GM13976 (cell line): ENCODE measurements around the gene IL6ST.
A peak's percentile ranks its signal among the peaks of the same experiment; 100 is the strongest.
"Not testable (repeated sequence)": the region's sequence is repeated elsewhere in the genome, so short reads cannot be mapped to it uniquely, and the experiment has no call there.

ENCODE experiments used
- DNase-seq: peaks from one replicate; pipeline ENCODE4 v3.0.0; 2012; ENCODE audit warnings: low spot score
- in situ Hi-C: fragments of 300-500 bp; cut with MboI; formaldehyde crosslinking; loops from one replicate; pipeline ENCODE4 v1.12.0; 2022; ENCODE audit warnings: low sequenced_read_pairs, mixed read lengths, inconsistent platforms; ENCODE audit not compliant: unreplicated experiment
- TF ChIP-seq, protein P1 (sequence below): IDR thresholded peaks from 2 replicates; pipeline ENCODE4 v1.5.1; 2012; ENCODE audit warnings: borderline replicate concordance, mild to moderate bottlenecking; ENCODE audit not compliant: insufficient read depth; ENCODE audit errors: extremely low read depth, missing control alignments, control extremely low read depth

IL6ST gene

DNA sequence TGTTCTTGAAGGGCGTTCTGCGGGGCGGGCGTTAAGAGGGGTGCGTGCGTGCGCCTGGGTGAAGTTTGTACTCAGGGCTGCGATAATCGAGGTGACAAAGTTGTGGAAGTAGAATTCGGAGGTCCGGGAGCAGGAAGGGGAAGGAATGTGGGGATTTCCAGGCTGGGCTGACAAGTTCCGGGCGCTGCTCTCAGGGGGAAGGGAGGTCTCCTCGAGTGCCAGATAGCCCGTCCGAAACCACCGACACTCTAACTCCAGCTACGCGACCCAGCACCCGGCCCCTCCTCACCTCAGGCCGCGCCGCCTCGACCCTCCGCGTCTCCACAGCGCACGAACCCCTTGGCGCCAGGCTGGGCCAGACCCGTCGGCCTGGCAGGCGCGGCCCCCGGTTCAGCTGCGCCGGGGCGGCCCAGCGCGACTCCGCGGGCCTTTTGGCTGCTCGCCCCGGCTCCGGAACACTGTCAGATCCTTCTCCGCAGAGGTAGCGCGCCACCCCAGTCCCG is at the start of gene IL6ST:
Gene IL6ST, minus strand, starts transcription at position 469 of the 503 bp plus-strand sequence. CDS start 18,685 bp downstream, outside the sequence.
- TF ChIP-seq, protein P1, sequence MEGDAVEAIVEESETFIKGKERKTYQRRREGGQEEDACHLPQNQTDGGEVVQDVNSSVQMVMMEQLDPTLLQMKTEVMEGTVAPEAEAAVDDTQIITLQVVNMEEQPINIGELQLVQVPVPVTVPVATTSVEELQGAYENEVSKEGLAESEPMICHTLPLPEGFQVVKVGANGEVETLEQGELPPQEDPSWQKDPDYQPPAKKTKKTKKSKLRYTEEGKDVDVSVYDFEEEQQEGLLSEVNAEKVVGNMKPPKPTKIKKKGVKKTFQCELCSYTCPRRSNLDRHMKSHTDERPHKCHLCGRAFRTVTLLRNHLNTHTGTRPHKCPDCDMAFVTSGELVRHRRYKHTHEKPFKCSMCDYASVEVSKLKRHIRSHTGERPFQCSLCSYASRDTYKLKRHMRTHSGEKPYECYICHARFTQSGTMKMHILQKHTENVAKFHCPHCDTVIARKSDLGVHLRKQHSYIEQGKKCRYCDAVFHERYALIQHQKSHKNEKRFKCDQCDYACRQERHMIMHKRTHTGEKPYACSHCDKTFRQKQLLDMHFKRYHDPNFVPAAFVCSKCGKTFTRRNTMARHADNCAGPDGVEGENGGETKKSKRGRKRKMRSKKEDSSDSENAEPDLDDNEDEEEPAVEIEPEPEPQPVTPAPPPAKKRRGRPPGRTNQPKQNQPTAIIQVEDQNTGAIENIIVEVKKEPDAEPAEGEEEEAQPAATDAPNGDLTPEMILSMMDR: peak; percentile 5
- in situ Hi-C loops: loop anchor here (10.0 kb wide), 1 partner anchor 200 kb away; no protein-coding TSS in a partner anchor
- DNase-seq: no peak

DNA sequence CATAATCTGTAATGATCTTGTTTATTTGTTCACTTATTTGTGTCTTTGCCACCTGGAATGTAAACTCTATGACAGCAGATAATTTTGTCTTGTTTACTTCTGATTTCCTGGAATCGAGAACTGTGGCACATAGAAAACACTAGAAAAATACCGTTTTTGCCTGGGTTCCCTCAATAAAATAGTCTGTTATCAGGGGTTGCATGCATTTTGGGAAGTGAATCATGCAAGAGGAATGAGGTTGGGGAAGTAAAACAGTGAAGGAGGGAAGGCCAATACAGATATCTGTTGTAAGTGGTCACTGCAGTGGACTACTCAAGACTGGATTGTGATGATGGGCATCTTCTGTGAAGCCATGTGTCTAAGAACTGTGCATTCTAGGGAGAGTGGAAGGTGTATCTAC is 45.2 kb upstream of the IL6ST start:
- TF ChIP-seq, protein P1: no peak
- DNase-seq: no peak
- in situ Hi-C loops: no loop called here

DNA sequence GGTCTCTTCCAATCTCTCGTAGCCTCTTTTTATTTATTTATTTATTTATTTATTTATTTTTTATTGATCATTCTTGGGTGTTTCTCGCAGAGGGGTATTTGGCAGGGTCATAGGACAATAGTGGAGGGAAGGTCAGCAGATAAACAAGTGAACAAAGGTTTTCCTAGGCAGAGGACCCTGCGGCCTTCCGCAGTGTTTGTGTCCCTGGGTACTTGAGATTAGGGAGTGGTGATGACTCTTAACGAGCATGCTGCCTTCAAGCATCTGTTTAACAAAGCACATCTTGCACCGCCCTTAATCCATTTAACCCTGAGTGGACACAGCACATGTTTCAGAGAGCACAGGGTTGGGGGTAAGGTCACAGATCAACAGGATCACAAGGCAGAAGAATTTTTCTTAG is 43.4 kb upstream of the IL6ST start:
- in situ Hi-C loops, DNase-seq: not testable (repeated sequence)

DNA sequence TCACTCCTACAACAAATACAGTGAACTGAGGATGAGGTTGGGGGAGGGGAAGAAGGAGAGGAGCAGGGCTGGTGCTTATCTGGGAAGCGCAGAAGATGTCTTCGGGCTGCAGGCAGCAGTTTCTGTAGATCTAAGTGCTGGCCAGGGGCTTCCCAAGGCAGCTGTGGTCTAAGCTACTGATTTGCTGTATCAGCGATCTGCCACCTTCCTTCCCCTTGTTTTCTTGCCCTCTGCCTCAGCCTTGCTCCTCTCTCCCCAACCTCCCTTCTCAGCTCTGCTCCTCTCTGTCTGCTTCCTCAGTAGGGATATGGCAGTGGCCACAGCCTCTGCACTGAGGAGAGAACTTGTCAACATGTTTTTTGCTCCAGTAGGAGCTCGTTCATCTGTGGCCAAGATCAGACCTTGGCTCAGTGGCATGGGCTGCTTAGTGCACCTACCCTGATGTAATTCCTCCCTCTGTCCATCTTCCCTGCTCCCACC is 42.8 kb upstream of the IL6ST start:
- in situ Hi-C loops: no loop called here
- DNase-seq: no peak
- TF ChIP-seq, protein P1: no peak

DNA sequence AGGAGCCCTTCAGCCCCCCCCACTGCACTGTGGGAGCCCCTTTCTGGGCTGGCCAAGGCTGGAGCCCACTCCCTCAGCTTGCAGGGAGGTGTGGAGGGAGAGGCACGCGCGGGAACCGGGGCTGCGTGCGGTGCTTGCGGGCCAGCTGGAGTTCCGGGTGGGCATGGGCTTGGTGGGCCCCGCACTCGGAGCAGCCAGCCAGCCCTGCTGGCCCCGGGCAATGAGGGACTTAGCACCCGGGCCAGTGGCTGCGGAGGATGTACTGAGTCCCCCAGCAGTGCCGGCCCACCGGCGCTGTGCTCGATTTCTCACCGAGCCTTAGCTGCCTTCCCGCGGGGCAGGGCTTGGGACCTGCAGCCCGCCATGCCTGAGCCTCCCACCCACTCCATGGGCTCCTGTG is 40.6 kb upstream of the IL6ST start:
- in situ Hi-C loops, DNase-seq: not testable (repeated sequence)

DNA sequence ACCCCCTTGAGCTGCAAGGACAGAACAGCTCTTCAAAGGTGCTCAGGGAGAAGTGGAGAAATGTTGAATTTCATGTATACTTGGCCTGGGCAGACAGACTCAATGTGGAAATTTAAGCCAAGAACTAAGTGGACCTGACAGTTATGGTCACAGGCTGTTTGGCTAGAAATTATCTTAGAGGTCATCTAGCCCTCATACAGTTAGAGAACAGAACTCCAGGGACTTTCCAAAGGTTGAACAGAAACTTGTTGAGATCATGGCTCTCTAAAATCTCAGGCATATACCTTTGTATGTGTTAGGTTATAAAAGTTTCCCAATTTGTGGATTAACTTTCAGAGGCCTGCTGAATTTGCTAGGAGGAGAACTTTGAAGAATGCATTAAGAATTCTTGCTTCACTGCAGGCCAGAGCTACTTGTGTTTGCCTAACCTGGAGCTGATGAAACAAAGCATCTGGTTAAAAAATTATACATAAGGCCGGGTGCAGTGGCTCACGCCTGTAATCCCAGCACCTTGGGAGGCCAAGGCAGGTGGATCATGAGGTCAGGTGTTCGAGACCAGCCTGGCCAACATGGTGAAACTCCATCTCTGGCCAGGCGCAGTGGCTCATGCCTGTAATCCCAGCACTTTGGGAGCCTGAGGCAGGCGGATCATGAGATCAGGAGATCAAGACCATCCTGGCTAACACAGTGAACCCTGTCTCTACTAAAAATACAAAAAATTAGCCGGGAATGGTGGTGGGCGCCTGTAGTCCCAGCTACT is 35.3 kb upstream of the IL6ST start:
- DNase-seq: peak; percentile 41
- in situ Hi-C loops: not testable (repeated sequence)

DNA sequence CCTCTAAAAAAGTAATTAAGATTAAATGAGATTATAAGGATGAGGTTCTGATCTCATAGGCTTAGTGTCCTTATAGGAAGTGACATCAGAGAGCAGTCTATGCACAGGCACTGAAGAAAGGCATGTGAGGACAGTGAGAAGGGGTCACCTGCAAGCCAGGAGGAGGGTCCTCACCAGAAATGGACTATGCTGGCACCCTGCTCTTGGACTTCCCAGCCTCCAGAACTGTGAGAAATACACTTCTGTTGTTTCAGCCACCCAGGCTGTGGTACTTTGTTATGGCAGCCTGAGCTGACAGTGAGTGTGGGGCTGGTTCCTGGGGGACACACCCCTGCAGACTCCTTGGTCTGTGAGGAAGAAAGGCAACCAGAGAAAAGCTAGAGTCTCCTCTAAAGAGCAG is 34.7 kb upstream of the IL6ST start:
- no peak for DNase-seq
- TF ChIP-seq, protein P1: no peak
- in situ Hi-C loops: no loop called here

DNA sequence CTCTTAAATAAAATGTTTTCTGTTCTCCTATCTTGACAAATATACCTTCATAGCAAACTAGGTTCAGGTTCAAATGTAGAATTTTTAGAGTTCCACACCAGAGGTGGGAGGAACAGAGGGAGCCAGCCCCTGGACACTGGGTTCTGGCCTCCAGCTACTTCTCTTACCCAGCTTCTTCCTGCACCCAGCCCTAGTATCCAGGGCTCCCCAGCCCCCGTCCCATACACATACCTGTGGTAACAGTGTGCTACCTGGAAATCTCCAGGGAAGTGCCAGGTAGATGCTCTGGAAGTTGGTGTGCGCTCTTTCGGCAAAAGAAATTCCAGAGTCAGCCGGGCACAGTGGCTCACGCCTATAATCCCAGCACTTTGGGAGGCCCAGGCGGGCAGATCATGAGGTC is 33.9 kb upstream of the IL6ST start:
- TF ChIP-seq, protein P1: no peak
- in situ Hi-C loops: no loop called here
- no peak for DNase-seq
